Stimulated activated CD8-positive, alpha-beta memory T cell treated with anti-CD3 and anti-CD28 coated beads, Interleukin-15, amount 100 ng/mL, for 1 hour (primary cell): ENCODE measurements around the gene PDE4B.
"Not testable (repeated sequence)": the region's sequence is repeated elsewhere in the genome, so short reads cannot be mapped to it uniquely, and the experiment has no call there.

Source experiments
- DNase-seq: peaks from one replicate; pipeline ENCODE4 v3.0.0-alpha.2; 2020; ENCODE audit warnings: low read depth

The PDE4B gene

DNA sequence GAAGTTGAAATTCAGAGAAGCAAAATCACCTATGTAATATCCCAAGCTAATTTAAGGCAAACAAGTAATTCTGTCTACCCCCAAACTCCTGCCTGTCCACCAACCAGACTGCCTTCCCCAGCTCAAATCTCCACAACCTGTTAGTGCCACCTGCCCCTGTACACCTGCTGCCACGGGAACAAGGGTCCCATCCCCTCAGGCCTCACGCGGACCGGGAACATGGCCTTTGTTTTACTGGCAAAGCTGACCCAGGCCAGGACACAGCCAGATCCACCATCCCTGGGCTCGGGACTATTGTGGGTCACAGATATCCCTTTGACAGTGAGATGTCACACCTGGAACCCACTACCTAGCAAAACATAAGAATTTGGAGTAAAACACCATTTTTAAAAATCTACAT, 601.9 kb downstream of the PDE4B start:
- DNase-seq = no peak

GRCh38 chr1:66395202-66396061, 602.7 kb downstream of the PDE4B start:
- no peak for DNase-seq

DNA sequence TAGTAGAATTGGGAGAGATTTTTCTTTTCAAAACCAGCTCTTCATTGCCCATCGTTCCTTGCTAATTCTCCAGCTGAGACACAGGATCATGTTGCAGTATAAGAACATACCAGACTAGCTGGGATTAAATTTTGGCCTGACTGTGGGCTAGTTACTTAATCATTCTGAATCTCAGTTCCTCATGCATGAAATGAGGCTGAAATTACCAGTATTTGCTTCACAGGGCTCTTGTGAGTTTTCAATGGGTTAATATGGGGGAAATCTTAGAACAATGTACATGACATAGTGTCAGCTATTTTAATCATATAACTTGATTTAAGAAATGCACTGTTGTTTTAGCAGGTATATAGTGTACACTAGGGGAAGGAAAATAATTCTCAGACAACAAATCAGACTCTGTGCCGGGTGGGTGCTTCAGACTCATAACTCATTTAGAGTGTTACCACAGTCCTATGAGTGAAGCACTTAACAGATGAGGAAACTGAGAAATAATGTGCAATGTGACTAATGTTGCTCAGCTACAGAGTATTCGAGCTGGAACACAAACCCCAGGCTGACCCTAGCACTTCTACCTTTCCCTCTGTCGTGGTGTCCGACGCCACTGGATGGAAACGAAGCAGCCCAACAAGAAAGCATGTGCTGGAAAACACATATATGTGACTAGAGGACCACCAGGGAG, 603.7 kb downstream of the PDE4B start:
- DNase-seq = no peak

DNA sequence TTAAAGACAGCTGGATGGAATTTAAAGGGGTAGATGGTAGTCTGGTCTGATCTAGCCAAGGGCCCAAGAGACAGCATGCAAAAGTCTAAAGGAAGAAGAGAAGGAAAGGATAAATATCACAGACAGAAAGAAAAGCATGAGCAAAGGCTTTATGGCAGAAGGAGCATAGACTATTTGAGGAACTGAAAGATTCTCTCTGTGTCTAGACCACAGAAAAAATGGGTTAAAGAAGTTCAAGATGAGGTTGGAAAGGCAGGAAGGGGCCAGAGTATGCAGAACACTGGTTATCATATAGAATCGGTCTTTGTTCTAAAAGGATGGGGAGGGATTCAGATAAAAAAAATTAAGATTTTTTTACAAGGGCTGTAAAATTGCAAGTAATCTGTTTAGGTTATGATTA, 604.5 kb downstream of the PDE4B start:
- DNase-seq = no peak

DNA sequence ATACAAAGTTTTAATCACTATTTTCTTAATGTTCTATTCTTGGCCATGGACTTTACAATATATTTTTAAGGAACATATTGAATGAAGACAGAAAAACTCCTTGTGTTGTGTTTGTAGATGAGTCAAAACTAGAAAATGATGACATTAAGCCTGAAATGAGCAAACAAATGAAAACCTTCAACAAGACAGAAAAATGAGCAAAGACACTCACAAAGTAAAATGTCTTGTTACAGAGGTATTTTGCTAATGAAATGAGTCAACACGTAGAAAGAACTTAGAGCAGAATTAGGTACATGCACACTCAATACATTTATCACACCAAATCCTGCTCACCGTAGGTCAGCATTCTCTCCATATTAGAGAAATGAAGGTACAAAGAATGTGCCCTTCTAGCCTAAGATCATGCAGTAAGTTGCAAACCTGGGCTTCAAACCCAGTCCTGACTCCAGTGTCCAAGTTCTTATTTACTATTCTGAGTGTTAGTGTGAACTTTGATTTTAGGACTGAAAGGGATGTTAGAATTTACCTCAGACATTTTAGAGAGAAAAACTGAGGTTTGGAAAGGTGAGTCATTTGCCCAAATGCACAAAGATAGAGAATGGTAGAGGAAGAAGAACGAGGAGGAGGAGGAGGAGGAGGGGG, 607.3 kb downstream of the PDE4B start:
- no peak for DNase-seq

GRCh38 chr1:66400660-66401059, 608.0 kb downstream of the PDE4B start:
- DNase-seq = no peak

DNA sequence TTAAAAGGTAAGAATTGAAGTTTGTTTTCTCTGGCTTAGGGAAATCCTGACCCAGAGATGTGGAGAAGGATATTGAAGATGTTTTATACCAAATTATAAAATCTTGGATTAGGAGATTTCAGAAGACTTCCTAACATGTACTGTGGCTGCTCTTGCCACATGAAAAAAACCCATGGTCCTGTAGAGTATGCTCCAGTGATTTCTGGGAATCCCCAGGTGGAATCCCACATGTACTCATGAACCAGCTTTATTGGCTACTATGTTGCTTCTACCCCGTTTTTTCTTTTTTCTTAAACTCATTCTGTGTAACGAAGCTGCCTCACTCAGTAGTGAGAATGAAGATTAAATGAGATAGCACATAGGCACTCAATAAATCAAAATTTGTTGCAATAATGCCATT, 608.5 kb downstream of the PDE4B start:
- no peak for DNase-seq

- no peak for DNase-seq
These were observed 609.5 kb downstream of the PDE4B start for GRCh38 chr1:66402194-66402593.

- no peak for DNase-seq
These were observed 610.5 kb downstream of the PDE4B start for GRCh38 chr1:66403007-66403731.

GRCh38 chr1:66405061-66405460, 612.4 kb downstream of the PDE4B start:
- no peak for DNase-seq

GRCh38 chr1:66411449-66411848, 618.8 kb downstream of the PDE4B start:
- not testable (repeated sequence) for DNase-seq

DNA sequence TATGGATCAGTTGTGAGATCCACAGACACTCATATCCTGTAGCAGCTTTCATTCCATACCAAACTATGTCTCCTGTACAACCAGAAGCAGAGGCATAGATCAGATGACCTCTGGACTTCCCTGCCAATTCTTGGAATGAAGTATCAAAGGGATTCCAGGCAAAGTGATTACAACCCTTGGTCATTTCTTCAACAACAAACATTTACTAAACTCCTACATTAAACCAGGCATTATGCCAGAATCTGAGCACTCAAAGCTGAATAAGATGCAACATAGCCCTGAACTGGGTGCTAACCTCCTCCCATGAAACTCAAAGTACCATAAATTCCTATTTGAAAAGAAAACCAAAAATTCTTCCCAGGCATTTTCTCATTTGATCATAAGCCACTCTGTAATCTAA, 620.0 kb downstream of the PDE4B start:
- no peak for DNase-seq

DNA sequence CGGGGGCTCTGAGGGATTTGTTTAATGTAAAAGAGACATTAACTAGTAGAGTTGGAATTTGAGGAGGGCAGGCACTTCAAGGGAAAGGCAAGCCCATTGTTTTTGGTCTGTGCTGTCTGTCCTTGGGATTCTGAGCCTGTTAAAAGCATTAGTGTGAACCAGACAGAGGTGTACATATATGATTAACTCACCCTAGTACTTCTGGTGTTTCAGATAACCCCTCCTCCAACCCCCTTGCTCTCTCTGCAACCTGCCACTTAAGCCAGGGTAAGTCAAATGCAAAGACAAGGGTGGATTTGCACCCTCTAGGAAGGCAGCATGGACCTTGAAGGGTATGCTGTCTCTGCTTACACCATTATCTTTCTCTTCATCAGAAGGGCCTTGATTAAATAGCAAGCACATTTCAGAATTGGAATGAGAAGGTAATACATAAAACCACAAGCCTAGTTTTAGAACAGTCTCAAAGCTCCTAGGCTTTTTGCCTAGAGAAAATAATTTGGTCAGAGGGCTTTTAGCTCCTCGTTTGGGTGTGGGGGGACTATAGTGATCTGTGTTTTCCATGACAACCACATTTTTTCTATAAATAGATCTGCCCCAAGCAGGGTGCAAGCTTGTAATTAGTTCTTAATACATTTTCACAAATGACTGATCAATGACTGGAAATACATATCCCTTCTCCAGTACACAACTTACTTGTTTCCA, 620.6 kb downstream of the PDE4B start:
- no peak for DNase-seq

GRCh38 chr1:66413838-66414175, 621.1 kb downstream of the PDE4B start:
- DNase-seq = no peak

- no peak for DNase-seq
These were observed 622.6 kb downstream of the PDE4B start for GRCh38 chr1:66415281-66415680.

DNA sequence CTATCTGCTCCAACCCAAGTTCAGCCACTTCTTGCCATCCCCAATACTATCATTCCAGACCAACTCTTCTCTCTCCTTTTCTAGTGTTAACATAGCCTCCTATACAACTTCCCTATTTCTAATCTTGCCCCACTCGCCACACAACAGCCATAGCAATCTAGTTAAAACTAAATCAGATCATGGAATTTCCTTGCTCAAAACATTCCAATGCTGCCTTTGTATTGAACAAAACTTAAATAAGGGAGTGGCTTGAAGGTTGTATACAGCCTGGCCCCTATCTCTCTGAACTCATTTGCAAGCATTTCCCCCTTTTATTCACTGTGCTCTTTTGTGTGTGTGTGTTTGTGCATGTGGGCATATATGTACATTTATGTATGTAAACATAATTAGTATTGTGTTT, 623.2 kb downstream of the PDE4B start:
- no peak for DNase-seq

DNA sequence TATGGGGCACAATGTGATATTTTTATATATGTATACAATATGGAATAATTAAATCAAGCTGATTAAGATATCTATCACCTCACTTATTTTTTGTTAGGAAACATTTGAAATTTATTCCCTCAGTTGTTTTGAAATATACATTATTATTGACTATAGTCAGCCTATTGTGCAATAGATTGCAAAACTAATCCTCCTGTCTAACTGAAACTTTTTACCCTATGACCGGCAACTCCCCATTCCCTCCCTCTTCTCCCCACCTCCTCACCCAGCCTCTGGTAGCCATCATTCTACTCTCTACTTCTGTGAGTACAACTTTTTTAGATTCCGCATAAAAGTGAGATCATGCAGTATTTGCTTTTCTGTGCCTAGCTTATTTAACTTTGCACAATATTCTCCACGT, 623.6 kb downstream of the PDE4B start:
- no peak for DNase-seq

- no peak for DNase-seq
These were observed 625.3 kb downstream of the PDE4B start for GRCh38 chr1:66418021-66418420.

DNA sequence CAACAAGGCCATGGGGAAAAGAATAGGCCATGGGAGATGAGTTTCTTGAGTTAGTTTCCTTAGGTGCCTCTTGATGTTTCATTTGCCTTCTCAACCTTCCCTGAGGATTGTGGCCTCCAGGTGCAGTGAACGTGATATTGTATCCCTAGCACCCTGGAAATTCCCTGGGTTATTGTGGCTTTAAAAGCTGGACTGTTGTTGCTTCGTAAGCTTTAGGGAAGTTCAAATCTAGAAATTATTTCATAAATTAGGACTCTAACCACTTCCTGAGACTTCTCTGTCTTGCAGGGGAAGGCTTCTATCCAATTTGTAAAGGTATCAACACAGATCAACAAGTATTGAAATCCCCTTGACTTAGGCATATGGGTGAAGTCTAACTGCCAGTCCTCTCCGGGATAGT, 627.5 kb downstream of the PDE4B start:
- DNase-seq = not testable (repeated sequence)

DNA sequence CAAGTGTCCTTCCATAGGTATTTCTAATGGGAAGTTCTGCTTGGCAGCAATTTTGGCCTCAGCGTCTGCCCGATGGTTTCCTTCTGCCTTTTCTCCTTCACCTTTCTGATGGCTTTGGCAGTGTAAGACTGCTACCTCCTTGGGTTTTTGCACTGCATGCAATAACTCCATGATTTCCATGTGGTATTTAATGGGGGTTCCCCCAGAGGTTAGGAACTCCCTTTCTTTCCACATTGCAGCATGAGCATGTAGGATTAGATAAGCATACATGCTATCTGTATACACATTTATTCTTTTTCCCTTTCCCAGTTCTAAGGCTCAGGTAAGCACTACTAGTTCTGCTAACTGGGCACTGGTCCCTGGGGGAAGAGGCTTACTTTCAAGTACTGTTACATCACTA, 628.2 kb downstream of the PDE4B start:
- not testable (repeated sequence) for DNase-seq

DNA sequence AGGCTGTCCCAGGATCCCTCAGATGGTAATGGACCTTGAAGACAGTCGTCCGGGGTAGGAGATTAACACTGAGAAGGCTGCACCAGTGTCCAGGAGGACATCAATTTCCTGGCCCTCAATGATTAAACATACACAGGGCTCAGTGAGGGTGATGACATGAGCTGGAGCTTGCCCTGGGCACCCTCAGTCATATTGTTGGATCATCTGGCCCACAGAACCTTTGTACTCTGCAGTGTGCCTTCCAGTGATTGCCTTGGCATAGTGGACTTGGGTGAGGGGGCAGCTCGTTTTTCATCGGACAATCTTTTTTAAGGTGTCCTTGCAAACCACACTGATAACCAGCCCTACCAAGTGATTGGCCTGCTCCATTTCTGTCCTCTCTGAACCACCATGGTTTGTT, 630.1 kb downstream of the PDE4B start:
- DNase-seq = no peak
